Sigmoid colon (tissue), 7 donors: ENCODE results near the gene MAGIX. TPM values are rescaled to one million over a fixed set of nuclear protein-coding genes. Genes with fewer than 3 reads are reported as not detected.
A peak's percentile ranks its signal among the peaks of the same experiment; 100 is the strongest.

Source experiments
- DNase-seq: peaks from one replicate; pipeline ENCODE4 v3.0.0-alpha.2; 2019
- H3K27ac ChIP-seq, 4 donors: fragments of 200-600 bp; sonication (generic); one replicate each; pipeline ENCODE4 v1.5.1; 2016 to 2019; ENCODE audit warnings: mild to moderate bottlenecking in 1 of 4
- H3K27me3 ChIP-seq, 3 donors: fragments of 200-600 bp; sonication (generic); one replicate each; pipeline ENCODE4 v1.5.1; 2019; ENCODE audit warnings: mild to moderate bottlenecking in 1 of 3
- H3K36me3 ChIP-seq, 4 donors: fragments of 200-600 bp; sonication (generic); one replicate each; pipeline ENCODE4 v1.5.1; 2016 to 2019
- H3K4me1 ChIP-seq, 4 donors: fragments of 200-600 bp; sonication (generic); one replicate each; pipeline ENCODE4 v1.5.1; 2017 to 2019
- H3K4me3 ChIP-seq, 4 donors: fragments of 200-600 bp; sonication (generic); one replicate each; pipeline ENCODE4 v1.5.1; 2017 to 2019; ENCODE audit warnings: mild to moderate bottlenecking in 2 of 4, moderate library complexity in 1 of 4
- H3K9me3 ChIP-seq, 4 donors: fragments of 200-600 bp in 3 of 4; sonication (generic) in 3 of 4; one replicate each; pipeline versions ENCODE4 v1.5.1 to v1.6.1; 2013 to 2019
- EP300 ChIP-seq, 4 donors: sonication (generic); formaldehyde crosslinking; IDR thresholded peaks; one replicate each; pipeline ENCODE4 v1.6.1; 2017; ENCODE audit warnings: antibody characterized with exemption in 4 of 4
- POLR2A ChIP-seq, 2 donors: fragments of 450-650 bp; IDR thresholded peaks; one replicate each; pipeline ENCODE4 v1.6.1; 2016; ENCODE audit warnings: antibody characterized with exemption in 2 of 2, mild to moderate bottlenecking in 2 of 2, moderate library complexity in 2 of 2
- POLR2AphosphoS5 ChIP-seq, 4 donors: sonication (generic); formaldehyde crosslinking; IDR thresholded peaks; one replicate each; pipeline ENCODE4 v1.6.1; 2017; ENCODE audit warnings: antibody characterized with exemption in 4 of 4
- WGBS, 2 donors: extraction: QIAGEN DNeasy Blood & Tissue Kit; methylation state at CpG; one replicate each; pipeline ENCODE4 v1.1.7; 2013; 5-methylcytosine and 5-hydroxymethylcytosine counted together
- intact Hi-C: fragments of 100-400 bp; cut with DNase I; formaldehyde crosslinking; loops from one replicate; pipeline ENCODE4 v1.15.1; 2023
- polyA plus RNA-seq, 3 donors: library from polyadenylated mRNA; stranded (reverse); fragments of 200-250 nt; gene quantifications; one replicate each; pipeline ENCODE4 v1.2.3, GENCODE V29; 2013
- total RNA-seq, 4 donors: library from RNA; depleted of rRNA; stranded (reverse); fragments of >200 nt; gene quantifications; one replicate each; pipeline ENCODE4 v1.1.0, GENCODE V29; 2016
- TF ChIP-seq, protein P1 (sequence below), 4 experiments: fragments of 450-650 bp in 3 of 4; fragments of 200-600 bp in 1 of 4; IDR thresholded peaks; one replicate each; pipeline ENCODE4 v1.5.1; 2016 to 2019; ENCODE audit warnings: antibody characterized with exemption in 4 of 4, mild to moderate bottlenecking in 3 of 4, moderate library complexity in 2 of 4
- donor health status: healthy with polysubstance abuse.
- donor health status: Bipolar disorder and iron deficiency.
- donor health status: healthy.

The MAGIX gene
- total and polyA plus RNA-seq, 7 donors = 1.4 to 24.0 (median 3.1) TPM

DNA sequence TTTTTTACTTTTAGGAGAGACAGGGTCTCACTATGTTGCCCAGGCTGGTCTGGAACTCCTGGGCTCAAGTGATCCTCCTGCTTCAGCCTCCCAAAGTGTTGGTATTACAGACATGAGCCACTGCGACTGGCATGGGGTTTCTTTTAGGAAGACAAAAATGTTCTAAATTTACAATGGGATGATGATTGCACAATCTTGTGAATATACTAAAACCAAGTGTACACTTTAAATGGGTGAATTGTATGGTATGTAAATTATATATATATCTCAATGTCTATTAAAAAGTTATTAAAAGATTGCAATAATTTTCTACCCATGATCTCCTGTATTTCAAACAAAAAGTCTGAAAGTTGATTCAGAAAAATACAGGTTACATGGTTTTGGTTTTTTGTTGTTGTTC, 9.1 kb upstream of the MAGIX start:
- Histone ChIP-seq H3K9me3 (no peaks in the 10 kb centered on the region), H3K36me3 (no peaks in the 10 kb centered on the region), H3K4me3 (no peak overlapping the region), H3K4me1 (no peaks in the 10 kb centered on the region), H3K27ac (no peak overlapping the region), H3K27me3 (no peaks in the 10 kb centered on the region)
- TF ChIP-seq POLR2A (IDR thresholded peaks at IDR 0.05) (no peak), POLR2AphosphoS5 (IDR thresholded peaks at IDR 0.05) (no peak), EP300 (IDR thresholded peaks at IDR 0.05) (no peak)
- TF ChIP-seq, protein P1, sequence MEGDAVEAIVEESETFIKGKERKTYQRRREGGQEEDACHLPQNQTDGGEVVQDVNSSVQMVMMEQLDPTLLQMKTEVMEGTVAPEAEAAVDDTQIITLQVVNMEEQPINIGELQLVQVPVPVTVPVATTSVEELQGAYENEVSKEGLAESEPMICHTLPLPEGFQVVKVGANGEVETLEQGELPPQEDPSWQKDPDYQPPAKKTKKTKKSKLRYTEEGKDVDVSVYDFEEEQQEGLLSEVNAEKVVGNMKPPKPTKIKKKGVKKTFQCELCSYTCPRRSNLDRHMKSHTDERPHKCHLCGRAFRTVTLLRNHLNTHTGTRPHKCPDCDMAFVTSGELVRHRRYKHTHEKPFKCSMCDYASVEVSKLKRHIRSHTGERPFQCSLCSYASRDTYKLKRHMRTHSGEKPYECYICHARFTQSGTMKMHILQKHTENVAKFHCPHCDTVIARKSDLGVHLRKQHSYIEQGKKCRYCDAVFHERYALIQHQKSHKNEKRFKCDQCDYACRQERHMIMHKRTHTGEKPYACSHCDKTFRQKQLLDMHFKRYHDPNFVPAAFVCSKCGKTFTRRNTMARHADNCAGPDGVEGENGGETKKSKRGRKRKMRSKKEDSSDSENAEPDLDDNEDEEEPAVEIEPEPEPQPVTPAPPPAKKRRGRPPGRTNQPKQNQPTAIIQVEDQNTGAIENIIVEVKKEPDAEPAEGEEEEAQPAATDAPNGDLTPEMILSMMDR (IDR thresholded peaks at IDR 0.05) = no peak
- no peak for DNase-seq
- WGBS, 2 donors = 90 to 95% methylated on average over 1 of the region's 1 CpG
- intact Hi-C loops = no loop called here

DNA sequence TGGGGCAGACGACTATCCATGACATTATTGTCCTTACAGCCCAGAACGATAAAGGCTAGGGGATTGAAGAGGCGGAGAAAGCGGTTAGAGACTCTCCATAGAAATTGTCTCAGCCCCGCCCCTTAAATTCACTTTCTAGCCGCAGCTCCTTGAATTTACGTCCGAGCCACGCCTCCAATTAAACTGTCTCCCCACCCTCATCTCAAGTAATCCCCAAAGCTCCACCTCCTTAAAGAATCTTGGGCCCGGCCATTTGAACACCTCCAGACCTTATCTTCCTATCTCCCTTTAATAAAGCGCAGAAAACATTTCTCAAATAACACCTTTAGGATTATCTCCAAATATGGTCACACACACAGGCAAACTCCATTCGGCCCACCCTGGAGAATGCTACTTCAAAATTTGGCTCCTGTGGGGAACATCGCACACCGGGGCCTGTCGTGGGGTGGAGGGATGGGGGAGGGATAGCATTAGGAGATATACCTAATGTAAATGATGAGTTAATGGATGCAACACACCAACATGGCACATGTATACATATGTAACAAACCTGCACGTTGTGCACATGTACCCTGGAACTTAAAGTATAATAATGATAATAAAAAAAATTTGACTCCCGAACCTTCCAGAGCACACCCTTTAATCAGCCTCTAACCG, 7.2 kb upstream of the MAGIX start:
- intact Hi-C loops = loop anchor here (5.0 kb wide), 1 partner anchor 33 kb away; the partner anchor contains the start of gene GPKOW
- WGBS, 2 donors = 0 to 2% methylated on average over 18 of the region's 18 CpGs
- H3K27me3 ChIP-seq = no peaks in the 10 kb centered on the region
- H3K4me1 ChIP-seq = no peaks in the 10 kb centered on the region
- TF ChIP-seq POLR2A (IDR thresholded peaks at IDR 0.05) = no peak
- TF ChIP-seq EP300 (IDR thresholded peaks at IDR 0.05) = no peak
- TF ChIP-seq, protein P1 (IDR thresholded peaks at IDR 0.05) = no peak
- no peak for TF ChIP-seq POLR2AphosphoS5 (IDR thresholded peaks at IDR 0.05)
- peak overlapping the region; percentile 92 to 97 (median 94) for H3K27ac ChIP-seq
- no peaks in the 10 kb centered on the region for H3K36me3 ChIP-seq
- H3K9me3 ChIP-seq = no peaks in the 10 kb centered on the region
- H3K4me3 ChIP-seq = peak overlapping the region; percentile 43 to 56 (median 51)
- DNase-seq = peak; percentile 83

DNA sequence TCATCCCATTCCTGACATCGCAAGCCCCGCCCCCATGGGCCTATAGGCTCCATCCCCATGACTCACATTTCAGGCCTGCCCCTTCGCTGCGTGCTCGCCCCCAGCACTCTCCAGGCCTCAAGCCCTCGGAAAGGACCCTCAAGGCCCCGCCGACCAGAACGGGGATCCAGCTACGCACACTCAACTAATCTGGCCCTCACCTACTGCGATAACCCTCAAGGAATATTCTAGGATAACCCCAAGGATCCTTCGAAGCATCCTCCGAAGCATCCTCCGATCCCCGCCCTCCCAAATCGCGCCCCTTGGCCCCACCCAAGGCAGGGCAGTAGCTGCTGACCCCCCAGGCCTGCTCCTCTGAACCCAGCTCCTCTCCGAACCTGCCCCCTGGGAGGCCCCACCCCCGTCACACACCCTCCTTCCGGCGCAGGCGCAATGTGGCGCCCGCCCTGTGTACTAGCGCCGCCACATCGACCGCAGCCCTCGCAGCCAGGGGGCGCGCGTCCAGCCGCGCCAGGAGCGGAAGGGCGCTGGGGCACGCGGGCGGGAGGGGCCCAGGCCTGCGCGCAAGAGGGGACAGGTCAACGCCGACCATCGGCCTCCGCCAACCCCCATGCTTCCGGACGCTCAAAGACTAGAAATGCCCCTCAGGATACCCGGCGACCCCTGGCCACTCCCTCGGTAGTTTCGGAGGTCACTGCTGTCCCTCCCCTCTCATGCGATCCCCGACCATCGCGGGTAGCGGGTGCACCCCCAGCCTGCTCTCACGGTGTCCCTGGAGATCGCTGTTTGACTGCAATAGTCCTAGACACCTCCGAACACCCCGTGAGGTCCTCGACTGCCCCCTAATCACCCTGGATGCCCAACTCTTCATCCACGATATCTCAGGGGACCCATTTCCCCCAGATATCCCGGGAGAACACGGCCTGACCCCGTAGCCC, 6.4 kb upstream of the MAGIX start:
- Histone ChIP-seq H3K27ac (peak overlapping the region; percentile 92 to 97 (median 94)), H3K4me3 (peak overlapping the region; percentile 43 to 56 (median 51)), H3K27me3 (no peaks in the 10 kb centered on the region), H3K9me3 (no peaks in the 10 kb centered on the region), H3K4me1 (no peaks in the 10 kb centered on the region), H3K36me3 (no peaks in the 10 kb centered on the region)
- peak; percentile 96 for DNase-seq
- intact Hi-C loops = loop anchor here (2.0 to 5.0 kb wide), 2 partner anchors 34 to 45 kb away; partner anchors contain the start of genes GPKOW and SYP
- peak in 1 of 2 donors; percentile 22 for TF ChIP-seq POLR2A (IDR thresholded peaks at IDR 0.05)
- TF ChIP-seq EP300 (IDR thresholded peaks at IDR 0.05) = no peak
- TF ChIP-seq, protein P1 (IDR thresholded peaks at IDR 0.05) = peak; percentile 32 to 67 (median 62)
- peak; percentile 19 to 72 (median 64) for TF ChIP-seq POLR2AphosphoS5 (IDR thresholded peaks at IDR 0.05)
- 2 to 3% methylated on average over 65 of the region's 65 CpGs for WGBS, 2 donors

DNA sequence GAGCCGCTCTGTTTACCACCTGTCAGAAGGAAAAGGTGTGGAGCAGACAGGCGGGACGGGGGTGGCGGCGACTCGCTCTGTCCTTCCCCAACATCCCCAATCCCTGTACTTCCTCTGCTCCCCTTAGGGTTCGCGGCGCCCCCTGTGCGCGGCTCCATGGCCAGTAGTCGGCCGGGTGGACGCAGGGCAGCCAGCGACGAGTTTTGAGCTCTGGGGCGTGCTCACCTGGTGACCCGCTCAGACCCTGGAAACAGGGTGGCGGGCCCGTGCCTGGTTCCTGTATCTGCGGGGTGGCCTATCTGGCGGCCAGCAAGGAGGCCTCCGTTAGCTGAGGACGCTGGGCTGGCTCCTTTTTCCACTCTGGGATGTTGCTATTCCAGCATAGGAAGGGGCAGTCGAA, 5.4 kb upstream of the MAGIX start:
- 88 to 91% methylated on average over 24 to 25 of the region's 25 CpGs for WGBS, 2 donors
- TF ChIP-seq, protein P1 (IDR thresholded peaks at IDR 0.05) = no peak
- TF ChIP-seq EP300 (IDR thresholded peaks at IDR 0.05) = no peak
- no peak for TF ChIP-seq POLR2A (IDR thresholded peaks at IDR 0.05)
- no peak for TF ChIP-seq POLR2AphosphoS5 (IDR thresholded peaks at IDR 0.05)
- intact Hi-C loops = loop anchor here (2.0 to 5.0 kb wide), 2 partner anchors 35 to 44 kb away; partner anchors contain the start of genes GPKOW and SYP

More for the DNA sequence above, 5.4 kb upstream of the MAGIX start:
- no peaks in the 10 kb centered on the region for H3K9me3 ChIP-seq
- H3K27ac ChIP-seq = no peak overlapping the region
- no peak for DNase-seq
- H3K27me3 ChIP-seq = no peaks in the 10 kb centered on the region
- H3K36me3 ChIP-seq = no peaks in the 10 kb centered on the region
- no peaks in the 10 kb centered on the region for H3K4me1 ChIP-seq
- H3K4me3 ChIP-seq = no peak overlapping the region
